GM21515 (cell line): ENCODE data around the gene MOB2.
"Not testable (repeated sequence)": the region's sequence is repeated elsewhere in the genome, so short reads cannot be mapped to it uniquely, and the experiment has no call there.

Source experiments
- ATAC-seq: cut with Tn5 transposase; IDR thresholded peaks from one replicate; pipeline ENCODE4 v1.9.1; 2021; ENCODE audit not compliant: unreplicated experiment

MOB2 gene

GRCh38 chr11:1518301-1518700, 31.7 kb upstream of the MOB2 start:
- ATAC-seq, result no peak

- ATAC-seq, result no peak
Observed at GRCh38 chr11:1517117-1518005, 30.8 kb upstream of the MOB2 start.

- ATAC-seq, result no peak
Observed at GRCh38 chr11:1516273-1517067, 29.9 kb upstream of the MOB2 start.

GRCh38 chr11:1515082-1516060, 28.8 kb upstream of the MOB2 start:
- ATAC-seq, result no peak

- ATAC-seq, result no peak
Observed at GRCh38 chr11:1514336-1515061, 27.9 kb upstream of the MOB2 start.

GRCh38 chr11:1513326-1514296, 27.0 kb upstream of the MOB2 start:
- no peak for ATAC-seq

- not testable (repeated sequence) for ATAC-seq
Observed at GRCh38 chr11:1512531-1513258, 26.1 kb upstream of the MOB2 start.

GRCh38 chr11:1511937-1512496, 25.4 kb upstream of the MOB2 start:
- no peak for ATAC-seq

GRCh38 chr11:1510928-1511327, 24.3 kb upstream of the MOB2 start:
- ATAC-seq, result no peak

GRCh38 chr11:1510351-1510750, 23.8 kb upstream of the MOB2 start:
- ATAC-seq, result not testable (repeated sequence)

- no peak for ATAC-seq
Observed at GRCh38 chr11:1509626-1510255, 23.2 kb upstream of the MOB2 start.

GRCh38 chr11:1508986-1509385, 22.4 kb upstream of the MOB2 start:
- ATAC-seq, result no peak

- no peak for ATAC-seq
Observed at GRCh38 chr11:1508491-1508891, 21.9 kb upstream of the MOB2 start.

- no peak for ATAC-seq
Observed at GRCh38 chr11:1507381-1508140, 21.0 kb upstream of the MOB2 start.

GRCh38 chr11:1506981-1507380, 20.4 kb upstream of the MOB2 start:
- ATAC-seq, result no peak

- no peak for ATAC-seq
Observed at GRCh38 chr11:1505480-1505879, 18.9 kb upstream of the MOB2 start.
